Fibroblast of skin of right biceps (primary cell): Measurements from ENCODE around the gene SLC48A1.

Experiments
- DNase-seq: peaks from one replicate; pipeline ENCODE4 v3.0.0-alpha.2; 2013

The SLC48A1 gene

DNA sequence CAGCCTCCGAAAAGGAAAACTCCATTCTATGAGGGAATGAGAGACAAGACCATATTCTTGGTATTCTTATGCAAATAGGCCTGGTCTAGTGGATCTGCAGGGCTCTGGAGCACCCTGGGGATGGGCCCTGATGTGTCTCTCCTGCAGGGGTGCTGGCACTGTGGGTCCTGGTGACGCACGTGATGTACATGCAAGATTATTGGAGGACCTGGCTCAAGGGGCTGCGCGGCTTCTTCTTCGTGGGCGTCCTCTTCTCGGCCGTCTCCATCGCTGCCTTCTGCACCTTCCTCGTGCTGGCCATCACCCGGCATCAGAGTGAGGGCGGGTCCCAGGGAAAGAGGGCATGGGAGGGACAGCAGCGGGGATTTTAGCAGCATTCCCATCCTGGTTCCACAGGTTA is 5.8 kb downstream of the SLC48A1 start:
- no peak for DNase-seq

DNA sequence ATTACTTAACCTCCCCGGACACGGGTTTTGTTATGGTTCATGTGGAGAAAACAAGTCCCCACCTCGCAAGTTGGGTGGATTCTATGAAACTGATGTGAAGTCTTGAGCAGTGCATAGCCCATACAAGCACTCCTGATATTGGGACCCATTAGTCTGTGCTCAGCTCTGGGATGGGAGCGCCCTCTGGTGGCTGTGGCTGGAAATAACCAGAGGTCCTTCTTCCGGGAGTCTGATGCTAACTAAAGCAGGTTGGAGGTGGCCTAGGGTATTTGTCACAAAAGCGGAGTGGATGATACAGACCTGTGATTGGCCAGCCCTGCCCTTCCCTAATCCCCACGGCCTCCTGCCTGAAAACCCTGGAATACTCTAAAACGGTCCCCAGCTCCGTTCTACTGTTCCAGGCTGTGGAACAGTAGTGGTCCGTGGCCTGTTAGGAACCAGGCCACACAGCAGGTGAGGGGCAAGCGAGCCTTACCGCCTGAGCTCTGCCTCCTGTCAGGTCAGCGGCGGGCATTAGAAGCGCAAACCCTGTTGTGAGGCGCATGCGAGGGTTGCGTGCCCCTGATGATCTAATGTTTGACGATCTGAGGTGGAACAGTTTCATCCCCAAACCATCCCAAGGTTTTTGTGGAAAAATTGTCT is 6.4 kb downstream of the SLC48A1 start:
- peak; percentile 80 for DNase-seq

DNA sequence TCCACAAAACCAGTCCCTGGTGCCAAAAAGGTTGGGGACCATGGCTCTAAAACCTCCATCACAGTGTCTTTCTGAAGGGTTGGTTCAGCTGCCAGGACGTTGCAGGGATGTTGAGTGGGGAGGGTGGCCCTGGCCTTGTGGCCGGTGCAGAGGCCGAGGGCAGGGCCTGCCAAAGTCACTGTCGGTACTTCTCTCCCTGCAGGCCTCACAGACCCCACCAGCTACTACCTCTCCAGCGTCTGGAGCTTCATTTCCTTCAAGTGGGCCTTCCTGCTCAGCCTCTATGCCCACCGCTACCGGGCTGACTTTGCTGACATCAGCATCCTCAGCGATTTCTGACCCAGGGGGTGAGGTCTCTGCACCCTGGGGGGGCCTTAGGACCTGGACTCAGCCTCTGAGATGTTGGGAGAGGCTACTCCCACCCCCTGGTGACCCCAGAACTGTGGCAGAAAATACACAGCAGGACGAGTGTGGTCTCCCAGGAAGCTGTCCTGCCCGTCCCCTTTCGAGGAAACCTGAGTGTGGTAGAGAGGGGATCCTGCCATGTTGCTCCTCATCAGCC is 7.0 kb downstream of the SLC48A1 start:
- DNase-seq: no peak

DNA sequence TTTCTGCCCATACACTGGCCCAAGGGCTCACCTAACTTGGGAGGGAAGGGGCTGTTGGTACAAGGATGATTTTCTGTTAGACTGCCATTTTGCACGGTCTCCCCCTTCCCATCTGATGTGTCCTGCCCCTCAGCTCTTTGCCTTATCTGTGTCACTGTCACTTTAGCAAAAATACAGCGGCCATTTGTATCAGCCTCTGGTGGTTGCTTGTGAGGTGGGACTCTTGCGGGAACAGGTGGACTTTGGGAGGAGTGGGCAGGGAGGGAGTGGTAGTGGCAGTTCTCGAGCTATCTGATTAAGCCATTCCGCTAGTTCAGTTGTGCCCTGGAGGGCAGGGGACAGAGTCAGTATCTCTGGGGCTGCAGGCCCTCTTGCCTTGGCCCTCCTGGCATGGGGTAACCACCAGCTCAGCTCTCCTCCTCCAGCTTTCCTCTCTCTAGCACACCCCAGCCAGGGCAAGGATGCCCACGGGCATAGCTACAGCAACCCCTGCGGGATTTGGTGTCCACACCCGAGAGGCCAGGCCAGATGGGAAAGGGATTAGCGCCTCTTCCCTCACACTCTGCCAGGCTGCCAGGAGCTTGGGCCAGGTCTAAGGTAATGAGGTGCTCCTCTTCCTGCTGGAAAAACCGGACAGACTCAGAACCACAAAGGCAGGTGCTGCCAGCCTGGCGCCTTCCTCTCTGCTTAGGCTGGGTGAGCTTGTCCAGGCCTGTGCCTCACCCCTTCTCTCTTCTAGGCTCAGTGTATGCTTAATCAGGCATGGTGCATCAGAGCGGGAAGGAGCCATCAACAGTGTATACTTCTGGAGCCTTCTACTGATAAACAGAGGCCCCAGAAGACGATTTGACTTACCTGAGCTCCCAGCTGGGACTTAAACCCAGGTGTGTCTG is 8.7 kb downstream of the SLC48A1 start:
- DNase-seq: no peak

DNA sequence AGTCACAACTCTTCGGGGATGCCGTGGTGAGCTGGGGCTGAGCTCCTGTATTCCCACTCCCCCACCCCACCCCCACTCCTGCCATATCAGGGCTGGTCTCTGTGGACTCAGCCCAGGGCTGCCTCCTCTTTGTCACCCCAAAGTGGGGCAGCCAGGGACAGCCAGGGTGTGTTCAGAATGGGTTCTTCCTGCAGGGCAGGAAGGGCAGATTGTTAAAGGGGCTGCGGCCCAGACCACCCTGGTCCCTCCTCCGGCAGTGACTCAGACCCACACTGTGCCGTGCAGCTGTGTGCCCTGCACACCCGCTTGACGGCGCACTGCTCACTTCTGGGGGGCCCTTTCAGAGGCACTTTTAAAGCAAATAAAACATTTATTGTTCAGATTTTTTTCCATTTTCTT is 9.3 kb downstream of the SLC48A1 start:
- DNase-seq: no peak

DNA sequence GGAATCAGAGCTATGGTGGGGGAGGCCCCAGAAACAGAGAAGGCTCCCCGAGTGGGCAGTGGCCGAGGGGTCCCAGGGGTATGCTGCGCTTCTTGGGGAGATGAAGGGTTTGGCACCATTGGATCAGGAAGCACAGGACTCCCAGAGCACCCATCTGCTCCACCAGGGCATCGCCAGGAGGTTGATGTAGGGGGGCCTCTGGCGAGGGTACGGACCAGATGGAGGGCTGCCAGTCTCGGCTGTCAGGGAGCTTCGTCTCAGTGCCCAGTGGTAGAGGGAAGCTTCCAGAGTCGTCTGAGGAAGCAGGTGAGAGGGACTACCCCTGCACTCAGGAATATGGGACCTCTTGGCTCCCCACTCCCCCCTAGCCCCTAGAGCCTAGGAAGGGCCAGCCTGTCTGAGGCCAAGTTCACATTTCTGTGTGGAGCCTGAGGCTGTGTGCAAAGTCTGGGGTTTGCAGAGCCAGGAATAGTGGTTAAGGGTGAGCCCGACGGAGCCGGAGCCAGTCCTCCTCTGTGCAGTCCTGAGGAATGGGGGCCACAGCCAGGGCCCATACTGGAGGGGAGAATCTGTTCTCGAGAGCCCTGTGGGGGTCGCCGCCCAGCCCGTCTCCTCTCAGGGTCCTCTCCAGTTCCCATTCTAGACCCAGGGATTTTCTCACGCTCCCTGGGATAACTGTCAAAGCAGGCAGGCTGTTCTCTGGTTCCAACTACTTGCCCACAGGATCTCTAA is 10.2 kb downstream of the SLC48A1 start:
- DNase-seq: no peak

DNA sequence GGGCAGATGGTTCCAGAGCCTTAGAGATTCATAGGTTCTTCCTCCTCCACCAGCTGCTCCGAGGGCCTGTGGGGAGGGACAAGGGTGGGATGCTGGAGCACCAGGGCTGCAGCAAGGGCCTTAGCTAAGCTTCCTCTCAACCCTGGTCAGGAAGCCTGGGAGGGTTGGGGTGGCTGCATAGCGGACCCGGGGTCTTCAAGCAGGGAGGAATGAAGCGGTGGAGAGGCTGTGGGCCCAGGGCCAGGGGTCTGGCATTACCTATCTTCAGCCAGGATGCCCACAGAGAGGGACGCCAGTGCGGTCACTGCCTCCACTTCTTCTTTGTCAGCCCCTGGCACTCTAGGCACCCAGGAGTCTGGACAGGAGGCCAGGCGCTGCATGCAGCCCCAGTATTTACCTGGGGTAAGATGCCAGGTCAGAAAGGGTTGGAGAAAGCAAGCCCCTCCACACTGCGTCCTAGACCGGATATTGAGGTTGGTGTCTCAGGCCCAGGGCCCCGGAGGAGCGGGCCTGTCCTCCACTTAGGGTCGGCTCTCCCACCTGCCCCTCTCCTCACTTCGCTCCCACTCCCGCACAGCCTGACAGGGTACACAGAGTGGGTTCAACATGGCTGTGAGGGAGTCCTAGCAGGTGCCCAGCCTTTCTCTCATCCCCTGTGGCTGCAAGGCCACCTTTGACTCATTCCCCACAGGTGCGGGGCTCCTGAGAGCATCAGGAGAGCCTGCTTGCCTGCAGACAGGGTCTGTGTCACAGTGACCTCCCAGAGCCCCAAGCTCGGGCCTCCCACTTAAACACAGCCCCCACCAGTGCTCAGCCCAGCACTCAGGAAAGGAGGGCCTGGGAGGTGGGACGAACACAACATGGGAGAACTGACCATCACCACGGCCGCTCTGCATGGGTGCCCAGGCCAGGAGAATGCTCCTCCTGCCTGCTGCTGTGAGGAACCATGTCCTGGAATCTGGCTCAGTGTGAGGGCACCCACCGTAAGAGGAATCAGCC is 11.1 kb downstream of the SLC48A1 start:
- no peak for DNase-seq

DNA sequence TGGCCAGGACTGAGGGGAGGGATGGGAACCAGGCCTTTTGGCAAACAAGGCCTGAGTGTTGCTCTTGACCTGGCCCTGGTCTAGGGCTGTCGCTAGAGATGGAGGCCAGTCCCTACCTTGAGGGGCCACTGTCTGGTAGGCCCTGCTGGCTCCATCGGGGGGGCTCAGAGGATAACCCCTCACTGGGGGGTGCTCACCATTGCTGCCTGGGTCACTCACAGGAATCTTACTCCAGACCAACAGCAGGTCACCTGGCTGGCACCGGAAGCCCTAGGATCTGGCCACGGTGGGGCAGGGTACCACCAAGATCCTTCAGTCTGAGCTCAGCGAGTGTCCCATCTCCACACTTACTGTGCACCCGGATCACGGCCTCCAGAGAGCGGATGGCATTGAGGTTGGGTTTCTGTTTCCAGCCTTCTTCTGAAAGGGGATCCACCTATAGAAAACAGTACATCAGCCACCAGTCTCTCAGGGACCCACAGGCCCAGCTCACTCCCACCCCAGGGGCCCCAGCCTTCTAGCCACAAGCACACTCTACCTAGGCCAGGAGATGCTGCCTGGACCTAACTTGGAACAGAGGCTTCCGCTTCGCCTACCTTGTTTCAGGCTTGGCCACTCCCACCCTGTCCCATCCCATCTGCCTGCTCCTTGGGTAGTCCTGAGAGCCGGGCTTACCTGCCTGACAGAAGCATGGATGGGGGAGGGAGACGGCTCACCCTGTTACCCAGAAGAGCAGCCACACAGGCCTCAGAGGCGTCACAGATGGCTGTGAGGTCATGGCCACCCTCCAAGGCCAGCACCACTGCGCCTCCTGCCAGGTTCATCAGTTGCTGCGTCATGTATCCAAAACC is 12.2 kb downstream of the SLC48A1 start:
- DNase-seq: no peak

DNA sequence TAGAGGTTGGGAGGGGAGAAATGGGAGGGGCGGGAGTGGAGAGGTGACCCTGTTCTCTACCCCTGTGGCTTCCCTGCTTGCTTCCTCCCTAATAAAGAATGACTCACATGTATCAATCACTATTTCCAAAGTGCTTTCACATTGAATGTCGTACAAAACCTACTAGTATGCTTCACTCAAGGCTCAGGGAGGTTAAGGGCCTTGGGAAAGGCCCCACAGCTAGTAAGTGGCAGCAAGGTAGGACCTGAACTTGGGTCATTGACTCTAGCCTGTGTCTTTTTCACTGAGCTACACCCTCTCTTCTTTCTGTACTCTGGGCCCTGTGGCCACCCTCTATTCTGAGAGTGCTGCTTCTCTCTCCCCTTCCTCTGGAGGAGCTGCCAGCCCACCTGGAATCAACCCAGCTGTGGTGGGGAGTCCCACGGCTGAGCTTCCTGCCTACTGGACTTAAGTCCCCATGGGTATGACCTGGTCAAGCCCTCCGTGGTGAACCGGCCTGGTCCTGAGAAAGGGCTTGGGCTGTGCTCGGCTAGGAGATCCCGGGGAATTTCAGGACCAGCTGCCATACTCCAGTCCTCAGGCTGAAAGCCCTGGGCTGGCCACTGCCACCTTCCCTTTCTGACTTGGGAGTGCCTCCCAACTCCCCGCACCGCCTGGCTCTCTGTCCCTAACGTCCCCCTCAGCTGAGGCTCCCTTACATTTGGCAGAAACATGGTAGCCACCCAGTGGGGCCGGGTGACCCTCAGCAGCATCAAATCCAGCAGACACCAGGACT is 13.0 kb downstream of the SLC48A1 start:
- no peak for DNase-seq

DNA sequence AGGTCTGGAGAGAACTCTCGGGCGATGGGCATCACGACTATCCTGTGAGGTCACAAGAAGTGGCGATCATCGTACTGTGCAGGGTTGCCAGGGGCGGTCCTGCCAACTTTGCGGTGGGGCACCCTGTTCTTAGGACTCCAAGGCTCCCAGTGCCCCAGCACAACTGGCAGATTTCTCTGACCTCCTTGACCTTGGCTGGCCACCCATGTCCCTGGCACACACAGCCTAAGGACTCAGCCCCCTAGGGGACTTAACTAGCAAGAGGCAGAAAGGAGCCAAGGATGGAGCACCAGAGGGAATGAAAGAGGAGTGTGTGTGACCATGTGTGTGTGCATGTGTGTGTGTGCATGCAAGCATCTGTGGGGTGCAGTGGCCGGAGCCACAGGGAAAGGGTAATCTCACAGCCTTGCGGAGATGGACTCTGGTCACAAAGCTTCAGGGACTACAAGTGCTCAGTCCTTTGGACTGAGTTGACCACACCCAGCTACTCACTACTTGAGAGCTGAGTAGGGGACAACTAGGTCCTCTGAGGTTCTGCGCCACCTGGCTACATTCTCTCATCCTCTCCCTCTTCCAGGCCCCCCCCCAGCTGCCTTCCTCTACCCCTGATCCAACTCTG is 13.7 kb downstream of the SLC48A1 start:
- DNase-seq: no peak

DNA sequence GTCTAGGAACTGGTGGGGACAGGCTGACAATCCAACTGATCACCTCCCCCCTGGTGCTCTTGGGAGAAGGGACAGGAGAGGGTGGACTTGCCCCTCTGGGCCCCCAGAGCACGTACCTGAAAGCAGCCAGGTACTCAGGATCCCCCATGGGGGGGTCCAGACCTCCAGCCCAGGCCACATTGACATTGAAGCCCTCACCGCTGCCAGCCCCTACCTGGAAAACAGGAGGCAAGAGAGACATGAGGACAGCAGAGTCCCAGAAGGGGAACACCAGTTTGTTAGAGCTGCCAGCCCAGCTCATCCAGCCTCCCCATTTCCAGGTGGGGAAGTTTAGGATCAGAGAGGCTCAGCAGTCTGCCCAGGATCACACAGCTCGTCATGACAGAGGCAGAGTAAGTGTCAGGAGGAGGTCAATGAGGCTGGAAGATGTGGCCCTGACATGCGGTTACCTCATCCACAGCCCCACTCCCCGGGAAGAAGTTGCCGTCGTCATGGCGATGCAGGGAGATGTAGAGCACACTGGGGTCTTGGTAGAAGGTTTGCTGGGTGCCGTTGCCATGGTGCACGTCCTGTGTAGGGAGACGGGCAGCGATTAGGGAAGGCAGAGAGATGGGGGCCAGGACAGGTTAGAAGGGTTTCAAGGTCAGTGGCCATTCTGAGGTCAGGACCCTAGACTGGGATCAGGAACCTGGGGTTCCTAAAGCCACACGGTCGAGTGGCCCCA is 14.7 kb downstream of the SLC48A1 start:
- DNase-seq: no peak

DNA sequence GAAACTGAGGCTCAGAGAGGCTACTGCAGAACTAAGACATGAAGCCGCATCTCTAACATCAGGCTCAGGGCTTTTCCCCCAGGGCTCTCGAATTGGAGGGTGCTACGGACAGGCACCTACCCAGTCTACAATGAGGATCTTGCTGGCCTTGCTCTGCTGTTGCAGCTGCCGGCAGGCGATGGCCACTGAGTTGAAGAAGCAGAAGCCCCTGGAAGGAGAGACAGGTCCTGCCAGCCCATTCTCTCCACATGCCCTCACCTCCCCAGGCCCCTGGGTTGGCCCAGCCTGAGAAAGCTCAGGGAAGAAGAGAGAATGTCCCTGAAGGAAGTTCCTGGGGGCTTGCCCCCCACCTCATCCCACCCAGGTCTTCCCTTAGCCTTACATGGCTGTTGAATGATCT is 16.1 kb downstream of the SLC48A1 start:
- no peak for DNase-seq

DNA sequence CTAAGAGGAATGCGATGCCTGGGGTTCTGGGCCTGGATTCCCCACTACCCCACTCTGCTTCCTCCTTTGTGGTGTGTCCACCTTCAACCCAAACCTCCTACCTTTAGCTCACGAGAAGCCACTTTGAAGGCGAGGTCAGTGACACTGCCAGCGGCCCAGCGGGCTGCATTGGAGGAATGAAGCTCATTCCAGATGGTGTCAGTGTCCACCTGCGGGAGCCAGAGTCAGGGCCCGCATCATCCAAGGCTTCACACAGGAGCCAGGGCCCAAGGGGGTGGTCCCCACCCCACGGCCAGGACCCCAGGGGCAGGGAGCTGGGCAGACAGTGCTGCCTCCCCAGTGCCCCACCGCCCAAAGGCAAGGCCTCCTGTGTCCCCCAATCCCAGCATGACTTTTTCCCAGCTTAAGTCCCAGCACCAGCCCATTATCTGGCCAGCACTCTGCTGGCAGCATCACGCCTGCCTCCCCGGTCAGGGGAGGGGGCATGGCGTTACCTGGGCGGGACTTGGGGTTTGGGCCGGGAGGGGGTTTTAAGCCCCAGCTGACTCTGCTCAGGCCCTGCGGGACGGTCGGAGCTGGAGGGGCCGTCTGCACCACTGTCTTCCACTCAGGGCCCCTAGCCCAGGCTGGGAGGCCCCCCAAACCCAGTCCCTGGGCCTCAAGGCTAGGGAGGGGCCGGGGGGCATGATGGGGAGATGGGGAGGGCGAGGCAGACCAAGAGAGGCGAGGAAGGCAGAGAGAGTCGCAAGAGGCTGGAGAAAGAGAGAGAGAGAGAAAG is 16.9 kb downstream of the SLC48A1 start:
- no peak for DNase-seq

DNA sequence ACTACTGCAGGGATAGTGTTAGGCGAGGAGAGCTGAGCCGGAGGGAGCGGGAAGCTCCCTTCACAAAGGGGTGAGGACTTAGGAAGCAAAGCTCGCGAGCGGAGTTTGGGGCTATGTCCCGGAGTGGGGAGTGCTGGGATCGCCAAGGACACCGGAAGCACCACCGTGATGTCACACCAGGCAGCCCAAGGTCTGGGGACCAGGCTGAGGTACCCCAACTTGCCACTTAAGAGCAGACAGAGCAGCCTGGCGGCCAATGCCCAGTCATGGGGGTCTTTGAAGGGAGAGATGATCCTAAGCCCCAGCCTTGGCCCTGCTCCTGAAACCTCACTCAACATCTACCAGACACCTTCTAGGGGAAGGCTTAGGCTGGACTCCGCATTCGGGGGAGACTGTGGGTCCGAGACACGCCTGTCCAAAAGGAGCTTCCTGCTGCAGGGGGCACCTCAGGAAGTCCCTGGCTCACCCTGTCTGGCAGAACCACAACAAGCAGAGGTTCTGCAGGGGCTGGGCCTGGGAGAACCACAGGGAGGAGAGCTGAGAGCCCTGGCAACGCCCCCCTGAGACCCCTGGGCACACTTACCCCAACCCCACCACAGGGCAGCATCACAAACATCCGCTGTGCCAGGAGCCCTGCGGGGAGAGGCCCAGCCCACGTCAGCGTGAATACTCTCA is 17.8 kb downstream of the SLC48A1 start:
- DNase-seq: no peak

DNA sequence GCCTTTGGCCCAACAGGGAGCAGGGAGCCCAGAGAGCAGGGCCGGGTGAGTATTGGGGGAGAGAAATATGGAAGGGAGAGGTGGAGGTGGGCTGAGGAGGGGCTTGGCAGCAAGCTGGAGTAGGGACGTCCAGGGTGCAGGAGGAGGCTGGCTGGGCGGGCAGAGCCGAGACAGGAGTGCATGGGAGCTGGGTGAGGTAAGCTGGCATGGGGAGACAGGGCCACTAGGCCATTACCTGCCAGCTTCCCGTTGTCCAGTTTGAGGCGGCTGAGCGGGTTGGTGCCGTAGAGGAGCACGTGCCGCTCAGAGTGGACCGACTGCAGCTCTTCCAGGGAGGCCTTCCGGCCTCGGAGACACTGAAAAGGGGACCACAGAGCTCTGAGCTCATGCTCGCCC is 18.3 kb downstream of the SLC48A1 start:
- no peak for DNase-seq

DNA sequence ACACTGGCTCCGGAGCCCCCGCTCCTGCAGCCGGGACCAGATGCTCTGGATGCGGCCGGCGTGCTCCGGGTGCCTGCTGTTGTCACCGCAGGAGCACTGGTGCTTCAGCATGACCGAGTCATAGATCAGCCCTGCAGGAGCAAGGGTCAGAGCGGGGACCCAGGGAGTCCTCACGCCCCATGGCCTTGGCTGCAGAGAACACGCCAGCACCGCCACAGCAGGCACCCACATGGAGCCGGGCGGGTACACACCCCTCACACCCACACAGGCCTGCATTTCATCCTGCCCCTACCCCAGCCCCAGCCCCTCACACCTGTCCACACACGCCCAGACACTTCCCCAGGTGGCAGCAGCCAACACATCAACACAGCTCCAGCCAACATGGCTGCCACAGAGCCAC is 18.8 kb downstream of the SLC48A1 start:
- DNase-seq: no peak

DNA sequence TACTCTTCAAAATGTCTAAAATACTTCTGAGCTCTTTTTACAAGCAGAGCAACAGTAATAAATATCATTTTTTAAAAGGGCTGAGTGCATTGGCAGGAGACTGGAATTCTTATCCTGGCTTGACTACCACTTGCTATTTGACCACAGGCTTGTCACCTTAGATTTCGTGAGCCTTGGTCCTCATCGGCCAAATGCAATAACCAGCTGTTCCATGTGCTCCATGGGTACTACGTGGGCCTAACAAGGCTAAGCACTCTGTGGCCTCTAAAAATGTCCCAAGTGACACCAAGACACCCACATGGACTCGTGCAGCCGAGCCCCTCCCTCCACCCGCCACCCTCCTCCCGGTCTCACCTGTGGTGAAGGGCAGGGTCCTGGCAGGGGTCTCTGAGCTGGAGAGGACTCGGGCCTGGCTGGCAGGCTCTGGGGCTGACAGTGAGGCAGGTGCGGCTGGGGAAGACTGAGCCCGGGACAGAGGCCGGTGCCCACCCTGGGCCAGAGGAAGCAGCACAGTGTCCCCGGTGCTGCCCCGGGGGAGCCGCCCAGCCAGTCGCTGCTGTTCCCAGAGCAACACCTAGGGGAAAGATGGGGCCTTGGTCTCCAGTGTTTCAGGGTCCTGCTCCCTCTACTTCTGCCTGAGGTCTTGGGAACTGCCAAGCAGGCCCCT is 20.1 kb downstream of the SLC48A1 start:
- DNase-seq: no peak
